ENCODE data around the gene LRRC38. TPM values are rescaled to one million over a fixed set of nuclear protein-coding genes. Genes with fewer than 3 reads are reported as not detected.

LRRC38 gene
- total and polyA plus RNA-seq, 2 of the 4 experiments (the other 2 are of a cell fraction), result not detected

DNA sequence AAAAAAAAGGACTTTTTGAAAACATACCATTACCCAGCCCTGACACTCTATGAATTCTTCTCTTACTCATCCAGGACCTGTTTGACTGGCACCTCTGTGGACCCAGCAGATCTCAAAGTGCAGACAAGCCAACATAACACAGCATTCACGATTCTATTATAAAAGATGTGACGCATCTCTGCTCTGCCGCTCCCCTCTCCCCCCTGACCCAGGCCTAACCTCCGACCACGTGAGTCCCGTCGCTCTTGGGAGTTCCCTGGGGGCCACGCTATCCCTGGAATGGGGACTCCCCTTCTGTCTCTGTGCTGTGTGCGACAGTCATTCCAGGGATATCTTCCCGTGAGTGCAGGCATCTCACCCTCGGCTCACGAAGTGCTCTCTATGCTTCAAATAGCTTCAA is 21.1 kb downstream of the LRRC38 start:
- Histone ChIP-seq H4K8ac (ENCODE audit: low read depth in 2 of 2, low read length in 2 of 2) (no peak overlapping the region), H3K18ac (ENCODE audit: low read depth, low read length) (no peak overlapping the region), H3K79me1 (ENCODE audit: low read depth in 1 of 2, low read length in 2 of 2) (no peaks in the 10 kb centered on the region), H3K27me3 (ENCODE audit: control insufficient read depth, insufficient read depth, low read length) (no peaks in the 10 kb centered on the region), H3K23ac (ENCODE audit: low read depth, low read length) (no peak overlapping the region), H3K27ac (ENCODE audit: insufficient read depth, low read length) (no peak overlapping the region), H3K14ac (replicated peaks; ENCODE audit: low read depth, low read length) (no peak overlapping the region), H3K4me2 (ENCODE audit: low read depth, low read length) (no peak overlapping the region), H3K9me3 (ENCODE audit: control insufficient read depth, insufficient read depth, low read length) (peaks cover 35% of the 10 kb centered on the region), H4K91ac (ENCODE audit: insufficient read depth, low read depth, low read length) (no peak overlapping the region), H3K4me3 (ENCODE audit: insufficient read depth, low read depth, low read length) (no peak overlapping the region), H4K5ac (ENCODE audit: low read depth, low read length) (no peak overlapping the region), H3K56ac (ENCODE audit: extremely low read depth, insufficient read depth, low read length) (no peak overlapping the region), H3K36me3 (ENCODE audit: control insufficient read depth, insufficient read depth, low read length) (no peaks in the 10 kb centered on the region), H4K20me1 (ENCODE audit: insufficient read depth, low read length) (no peaks in the 10 kb centered on the region), H3K4ac (ENCODE audit: low read depth, low read length) (no peak overlapping the region), H3K4me1 (ENCODE audit: control insufficient read depth, insufficient read depth, low read length) (no peaks in the 10 kb centered on the region), H3K9ac (ENCODE audit: low read depth, low read length) (no peak overlapping the region), H2BK20ac (ENCODE audit: low read depth, low read length) (no peak overlapping the region), H2AK9ac (replicated peaks; ENCODE audit: low read depth, low read length, poor library complexity) (no peak overlapping the region), H2BK5ac (ENCODE audit: low read depth, low read length, poor library complexity, severe bottlenecking) (no peak overlapping the region), H2BK120ac (ENCODE audit: low read depth, low read length) (no peak overlapping the region), H2BK15ac (ENCODE audit: low read depth, low read length) (no peak overlapping the region), H2AFZ (replicated peaks; ENCODE audit: low read length, poor library complexity) (no peak overlapping the region), H3K9me1 (ENCODE audit: insufficient read depth, low read length) (no peaks in the 10 kb centered on the region), H2AK5ac (ENCODE audit: low read depth, low read length) (no peak overlapping the region)
- intact Hi-C loops (cut with micrococcal nuclease) (no loop called here), dilution Hi-C loops (cut with HindIII; ENCODE audit: low sequenced_read_pairs, unreplicated experiment) (no loop called here), in situ Hi-C loops (cut with MboI; ENCODE audit: low sequenced_read_pairs) (no loop called here)
- no TSS peak for BruUV-seq (replicated peaks)
- ChIA-PET POLR2A (ENCODE audit: unreplicated experiment) (interaction anchor here (0.6 kb wide), 1 partner anchor 457 kb away, joined by 3 read pairs; no protein-coding TSS in a partner anchor), CTCF (no interaction called here)
- ATAC-seq (ENCODE audit: low read depth), result no peak
- WGBS, 2 experiments (ENCODE audit: extremely low coverage in 2 of 2, insufficient read length in 1 of 2), result 11% methylated on average over 7 of the region's 12 CpGs; no CpG with 5 or more reads in 1 of the 2 experiments
- TF ChIP-seq ELK1 (IDR thresholded peaks at IDR 0.05; ENCODE audit: borderline replicate concordance, low read depth, low read length) (no peak), NFE2L2 (IDR thresholded peaks at IDR 0.05; ENCODE audit: low read depth, low read length) (no peak), CEBPB (IDR thresholded peaks at IDR 0.05; ENCODE audit: low read depth, low read length) (no peak), SMC3 (IDR thresholded peaks at IDR 0.05; ENCODE audit: low read depth, low read length) (no peak), RCOR1 (IDR thresholded peaks at IDR 0.05; ENCODE audit: insufficient replicate concordance, low read length) (no peak)
- no peak for DNase-seq
